GM18508 (cell line): ENCODE measurements around the gene KLHL29.

ENCODE experiments used
- ATAC-seq: cut with Tn5 transposase; IDR thresholded peaks from one replicate; pipeline ENCODE4 v1.9.1; 2021; ENCODE audit warnings: moderate number of reproducible peaks; ENCODE audit not compliant: insufficient read depth, unreplicated experiment

Gene KLHL29

GRCh38 chr2:23464905-23465537, 80.0 kb downstream of the KLHL29 start:
- ATAC-seq: no peak

GRCh38 chr2:23465936-23466335, 81.0 kb downstream of the KLHL29 start:
- ATAC-seq: no peak

GRCh38 chr2:23467618-23468017, 82.6 kb downstream of the KLHL29 start:
- no peak for ATAC-seq

GRCh38 chr2:23468474-23469141, 83.6 kb downstream of the KLHL29 start:
- no peak for ATAC-seq

- no peak for ATAC-seq
Observed at GRCh38 chr2:23469142-23469540, 84.2 kb downstream of the KLHL29 start.

- no peak for ATAC-seq
Observed at GRCh38 chr2:23475036-23475435, 90.1 kb downstream of the KLHL29 start.

DNA sequence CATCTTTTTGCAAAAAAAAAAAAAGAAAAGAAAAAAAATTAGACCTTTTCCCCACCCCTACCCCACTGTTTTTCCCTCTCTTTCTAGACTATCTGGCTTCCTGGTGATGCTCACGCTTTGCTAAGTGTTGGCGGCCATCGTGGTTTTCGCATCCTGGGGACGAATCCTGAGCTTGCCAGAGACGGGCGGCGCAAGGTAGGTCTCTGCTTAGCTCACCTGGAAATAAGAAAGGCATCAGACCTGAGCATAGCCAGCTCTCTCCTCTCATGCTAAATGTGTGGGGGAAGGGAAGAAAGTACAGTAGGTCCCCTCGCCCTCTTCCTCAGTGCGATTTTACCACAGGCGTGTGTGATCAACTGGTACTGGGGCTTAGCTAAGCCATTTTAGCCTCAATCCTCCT, 90.5 kb downstream of the KLHL29 start:
- ATAC-seq: no peak

DNA sequence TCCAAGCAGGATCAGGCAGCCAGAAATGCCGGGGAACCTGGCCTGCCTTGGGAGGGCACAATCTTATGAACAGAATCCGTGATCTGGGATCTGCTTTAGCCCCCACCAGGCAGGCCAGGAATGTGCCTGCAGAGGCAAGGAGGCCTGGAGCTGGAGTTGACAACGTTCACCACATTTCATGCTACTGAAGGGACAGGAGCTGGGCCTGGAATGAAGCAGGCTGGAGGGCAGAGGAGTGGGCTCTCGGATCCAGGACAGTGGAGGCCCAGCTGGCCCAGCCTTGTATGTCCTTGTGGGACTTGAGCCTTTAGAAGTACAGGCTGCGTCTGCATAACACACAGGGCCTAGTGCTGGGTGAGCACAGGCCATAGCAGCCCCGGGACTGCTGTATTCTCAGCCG, 91.8 kb downstream of the KLHL29 start:
- ATAC-seq: no peak

- ATAC-seq: no peak
Observed at GRCh38 chr2:23477392-23477791, 92.4 kb downstream of the KLHL29 start.

DNA sequence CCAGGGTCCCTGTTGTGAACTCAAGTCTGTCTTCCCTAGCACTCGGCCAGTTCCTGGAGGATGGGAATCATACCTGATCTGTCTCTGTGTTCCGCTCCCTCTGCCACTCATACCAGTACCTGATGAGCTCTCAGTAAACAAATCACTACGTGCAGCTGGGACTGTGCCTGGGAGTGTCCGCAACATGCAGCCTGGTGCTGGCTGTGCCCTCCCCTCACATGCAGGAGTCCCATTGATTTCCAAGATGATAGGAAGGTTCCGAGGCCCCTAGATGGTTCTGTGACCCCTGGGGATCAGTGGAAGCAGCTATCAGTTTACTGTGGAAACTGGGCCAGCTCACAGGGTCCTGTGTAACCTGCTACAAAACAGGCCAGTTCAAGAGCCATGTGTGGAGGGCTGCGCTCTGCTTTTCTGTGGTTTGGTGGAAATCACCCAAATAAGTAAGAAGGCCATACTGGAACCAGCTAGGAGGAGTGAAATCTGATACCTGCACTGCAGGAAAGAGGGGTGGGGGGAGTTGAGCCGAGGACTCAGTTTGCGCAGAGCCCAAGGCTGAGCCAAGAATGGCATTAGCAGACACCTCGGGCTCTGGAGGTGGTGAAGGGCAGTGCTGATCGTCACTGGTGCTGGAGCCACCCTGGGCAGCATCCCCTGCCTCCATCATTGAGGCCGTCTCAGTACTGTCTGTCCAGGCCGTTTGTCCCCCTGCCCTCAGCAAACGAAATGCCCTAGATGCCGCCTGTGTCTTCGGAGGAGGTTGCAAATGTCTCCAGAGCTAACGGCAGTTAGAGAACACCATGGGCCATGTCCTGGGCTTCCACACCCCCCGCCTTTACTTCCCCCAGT, 93.3 kb downstream of the KLHL29 start:
- no peak for ATAC-seq

GRCh38 chr2:23478933-23479683, 94.1 kb downstream of the KLHL29 start:
- ATAC-seq: no peak

- no peak for ATAC-seq
Observed at GRCh38 chr2:23480957-23481797, 96.2 kb downstream of the KLHL29 start.

DNA sequence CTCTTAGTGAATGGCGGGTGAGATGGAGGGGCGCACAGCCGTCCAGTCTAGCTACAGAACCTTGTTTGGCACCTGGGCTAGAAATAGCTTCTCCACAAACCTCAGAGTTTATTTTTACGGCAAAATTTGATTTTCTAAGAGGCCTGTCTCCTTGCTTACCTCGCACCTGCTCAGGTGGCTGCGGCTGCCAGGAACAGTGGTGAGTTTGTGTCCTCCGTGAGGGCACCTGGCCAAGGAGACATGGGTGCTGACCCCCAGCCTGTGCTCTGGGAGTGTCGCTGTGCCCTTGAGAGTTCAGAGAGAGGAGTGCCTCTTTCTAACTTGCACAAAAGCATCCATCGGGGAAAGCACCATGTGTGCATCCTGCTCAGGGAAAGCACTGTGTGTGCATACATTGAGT, 97.2 kb downstream of the KLHL29 start:
- no peak for ATAC-seq

DNA sequence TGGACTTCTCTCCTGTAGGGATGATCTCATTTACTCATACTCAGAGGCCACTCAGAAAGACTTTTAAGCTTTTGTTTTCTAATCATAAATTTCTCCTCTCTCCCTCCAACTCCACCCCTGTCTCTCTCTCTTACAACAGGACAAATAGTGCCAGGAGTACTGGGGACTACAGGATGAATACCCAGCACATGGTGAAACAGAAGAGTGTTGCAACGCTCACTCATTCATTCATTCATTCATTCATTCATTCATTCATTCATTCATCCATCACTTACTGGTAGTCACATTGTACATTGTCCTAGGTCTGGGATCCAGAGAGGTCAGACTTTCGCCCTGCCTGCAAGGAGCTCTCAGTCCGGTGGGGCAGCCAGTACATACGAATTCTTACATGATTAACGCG, 97.6 kb downstream of the KLHL29 start:
- ATAC-seq: no peak

DNA sequence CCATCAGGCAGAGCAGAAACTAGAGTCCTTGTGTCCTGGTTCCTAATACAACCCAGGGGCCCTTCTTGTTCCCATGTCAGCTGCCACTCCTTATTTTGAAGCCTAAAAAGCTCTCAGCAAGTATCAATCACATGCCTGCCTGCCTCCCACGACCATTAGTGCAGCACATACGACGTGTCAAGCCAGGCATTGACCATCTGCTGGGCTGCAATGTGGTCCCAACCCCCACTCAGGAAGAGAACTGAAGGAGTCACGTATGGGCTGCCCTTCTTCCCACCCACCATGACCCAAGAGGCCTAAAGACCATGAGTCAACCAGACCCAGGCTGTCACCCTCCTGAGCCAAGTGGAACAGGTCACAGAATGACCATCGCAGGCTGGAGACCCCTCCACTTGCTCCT, 98.8 kb downstream of the KLHL29 start:
- ATAC-seq: no peak

DNA sequence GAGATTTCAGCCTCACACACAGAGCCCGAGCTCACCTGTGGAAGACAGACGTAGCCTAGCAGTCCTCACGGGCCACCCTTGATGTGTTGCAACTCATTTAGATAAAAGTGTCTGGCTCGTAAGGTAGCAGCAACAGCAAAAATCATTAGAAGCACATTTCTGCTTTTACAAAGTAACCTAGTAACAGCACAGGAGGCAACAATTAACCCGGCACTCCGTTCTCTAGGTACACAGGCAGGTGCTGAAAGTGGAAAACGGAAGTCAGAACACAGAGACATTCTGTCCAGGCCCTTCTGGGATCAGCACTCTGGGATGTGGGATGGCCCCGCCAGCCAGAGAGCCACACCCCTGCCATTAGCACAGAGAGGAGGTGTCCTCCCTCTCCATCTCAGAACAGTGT, 99.3 kb downstream of the KLHL29 start:
- no peak for ATAC-seq

DNA sequence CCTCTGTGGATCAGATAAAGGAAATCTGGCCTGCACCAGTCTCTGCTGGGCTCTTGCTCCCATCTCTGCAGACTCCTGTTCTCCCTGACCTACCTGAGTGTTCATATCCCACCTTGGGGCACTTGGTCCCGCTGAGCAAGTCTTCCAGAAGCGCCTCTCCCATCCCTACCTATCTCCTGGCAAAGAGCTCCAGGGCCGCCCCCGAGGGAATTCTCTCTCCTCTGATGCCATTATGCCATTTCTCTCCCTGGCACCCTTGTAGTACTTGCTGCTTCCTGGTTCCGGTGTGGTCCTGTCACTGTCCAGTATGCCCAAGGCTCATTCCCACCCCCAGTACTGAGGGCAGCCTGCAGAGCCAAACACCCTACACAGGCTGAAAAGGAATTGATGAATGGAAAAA, 99.8 kb downstream of the KLHL29 start:
- no peak for ATAC-seq

- no peak for ATAC-seq
Observed at GRCh38 chr2:23485261-23485660, 100.3 kb downstream of the KLHL29 start.

- no peak for ATAC-seq
Observed at GRCh38 chr2:23485841-23486683, 101.1 kb downstream of the KLHL29 start.
